Measurements from ENCODE around the gene OR10A6. TPM values are rescaled to one million over a fixed set of nuclear protein-coding genes. Genes with fewer than 3 reads are reported as not detected.

The OR10A6 gene
- total and polyA plus RNA-seq, 10 donors, result not detected

- DNase-seq, result no peak
- intact Hi-C loops (cut with DNase I; ENCODE audit: low total_unique reads), result no loop called here
- Histone ChIP-seq H3K36me3 (no peaks in the 10 kb centered on the region), H3K27ac (no peak within 1 kb of the TSS), H3K9me3 (no peaks in the 10 kb centered on the region), H3K27me3 (replicated peaks in 1 of 7) (peaks cover 0 to 36% (median 0%) of the 10 kb centered on the region in 7 donors), H3K4me3 (no peak within 1 kb of the TSS), H3K4me1 (no peaks in the 10 kb centered on the region)
- WGBS, 5 donors, result 64 to 83% (median 71%) methylated on average over 1 of the region's 1 CpG
- TF ChIP-seq CTCF (IDR thresholded peaks at IDR 0.05 in 8 of 11, conservative IDR thresholded peaks at IDR 0.05 in 3 of 11) (no peak), POLR2AphosphoS5 (IDR thresholded peaks at IDR 0.05) (no peak), POLR2A (IDR thresholded peaks at IDR 0.05) (no peak)
Measured at GRCh38 chr11:7965386-7965785, 34.3 kb upstream of the OR10A6 start, which contains the start of gene NLRP10. NLRP10 (minus strand) TSS chr11:7965447; CDS start chr11:7963495, 1,952 bp downstream.

DNA sequence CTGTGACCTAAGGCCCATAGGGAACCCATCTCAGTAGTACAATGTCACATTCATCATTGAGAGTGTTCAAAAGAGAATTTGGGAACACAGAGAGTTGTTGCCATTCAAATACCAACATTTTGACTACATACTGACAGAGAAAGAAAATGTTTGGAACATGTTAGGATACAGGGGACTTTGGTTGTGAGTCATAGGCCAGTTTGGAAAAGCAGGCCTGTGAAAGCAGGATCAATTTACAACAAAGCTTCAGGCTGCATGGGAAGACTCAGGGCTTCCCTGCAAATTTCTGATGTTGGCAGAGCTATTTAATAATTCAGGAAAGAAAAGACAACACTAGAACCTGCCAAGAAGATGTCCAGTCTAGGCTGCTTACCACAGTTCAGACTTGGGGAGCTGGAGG, 33.8 kb upstream of the OR10A6 start:
- TF ChIP-seq POLR2AphosphoS5 (IDR thresholded peaks at IDR 0.05), result no peak
- TF ChIP-seq CTCF (IDR thresholded peaks at IDR 0.05 in 8 of 11, conservative IDR thresholded peaks at IDR 0.05 in 3 of 11), result no peak
- no peak for TF ChIP-seq POLR2A (IDR thresholded peaks at IDR 0.05)
- intact Hi-C loops (cut with DNase I; ENCODE audit: low total_unique reads), result no loop called here
- no peak overlapping the region for H3K27ac ChIP-seq

GRCh38 chr11:7964261-7964660, 33.2 kb upstream of the OR10A6 start:
- no peaks in the 10 kb centered on the region for H3K4me1 ChIP-seq

More for the DNA sequence above, 33.8 kb upstream of the OR10A6 start:
- Histone ChIP-seq H3K4me1 (no peaks in the 10 kb centered on the region), H3K36me3 (no peaks in the 10 kb centered on the region), H3K4me3 (no peak overlapping the region), H3K27me3 (replicated peaks in 1 of 7) (peaks cover 0 to 36% (median 0%) of the 10 kb centered on the region in 7 donors), H3K9me3 (no peaks in the 10 kb centered on the region)
- DNase-seq, result no peak

DNA sequence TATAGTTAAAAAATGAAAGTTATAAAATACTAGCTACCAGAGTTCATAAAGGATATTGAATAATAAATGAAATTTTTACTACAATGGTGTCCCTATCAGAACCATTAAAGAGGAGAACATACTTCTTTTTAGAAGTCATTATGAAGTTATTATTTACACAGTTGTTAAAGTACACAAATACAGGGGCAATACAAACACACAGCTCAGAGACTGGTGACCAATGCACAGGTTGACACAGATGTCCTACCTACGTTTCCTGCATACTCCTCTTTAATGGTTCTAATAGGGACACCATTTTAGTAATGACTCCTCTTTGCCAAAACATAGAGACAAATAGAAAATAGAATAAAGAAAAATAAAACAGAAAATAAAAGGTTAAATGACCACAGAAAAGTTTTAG, 24.1 kb upstream of the OR10A6 start:
- TF ChIP-seq CTCF (IDR thresholded peaks at IDR 0.05 in 8 of 11, conservative IDR thresholded peaks at IDR 0.05 in 3 of 11) (no peak), POLR2AphosphoS5 (IDR thresholded peaks at IDR 0.05) (no peak), POLR2A (IDR thresholded peaks at IDR 0.05) (no peak)
- DNase-seq, result no peak

More at GRCh38 chr11:7964261-7964660, 33.2 kb upstream of the OR10A6 start:
- Histone ChIP-seq H3K27me3 (replicated peaks in 1 of 7) (peaks cover 0 to 38% (median 0%) of the 10 kb centered on the region in 7 donors), H3K9me3 (no peaks in the 10 kb centered on the region), H3K27ac (no peak overlapping the region), H3K4me3 (no peak overlapping the region), H3K36me3 (no peaks in the 10 kb centered on the region)
- WGBS, 5 donors, result 60 to 61% (median 61%) methylated on average over 3 of the region's 3 CpGs
- TF ChIP-seq POLR2AphosphoS5 (IDR thresholded peaks at IDR 0.05) (no peak), CTCF (IDR thresholded peaks at IDR 0.05 in 8 of 11, conservative IDR thresholded peaks at IDR 0.05 in 3 of 11) (no peak), POLR2A (IDR thresholded peaks at IDR 0.05) (no peak)
- intact Hi-C loops (cut with DNase I; ENCODE audit: low total_unique reads), result no loop called here
- DNase-seq, result no peak

More for the DNA sequence above, 24.1 kb upstream of the OR10A6 start:
- intact Hi-C loops (cut with DNase I; ENCODE audit: low total_unique reads), result no loop called here
- no peaks in the 10 kb centered on the region for H3K4me1 ChIP-seq
- H3K36me3 ChIP-seq, result no peaks in the 10 kb centered on the region
- WGBS, 5 donors, result 66 to 81% (median 71%) methylated on average over 1 of the region's 1 CpG
- no peak overlapping the region for H3K27ac ChIP-seq
- no peak overlapping the region for H3K4me3 ChIP-seq
- H3K27me3 ChIP-seq (replicated peaks in 1 of 7), result peaks cover 0 to 10% (median 0%) of the 10 kb centered on the region in 7 donors
- H3K9me3 ChIP-seq, result peaks cover 0 to 5% (median 0%) of the 10 kb centered on the region in 8 donors

Data from spleen (tissue), 11 donors.